Liver (tissue), 3 donors: ENCODE measurements around the gene MFSD1.

ENCODE experiments used
- EGR1 ChIP-seq, 2 donors: IDR thresholded peaks; 2 replicates each; pipeline ENCODE4 v1.6.1; 2016 to 2018; ENCODE audit warnings: antibody characterized with exemption in 2 of 2, low read depth in 2 of 2
- JUND ChIP-seq, 2 donors: IDR thresholded peaks; 2 replicates each; pipeline ENCODE4 v1.6.1; 2016; ENCODE audit warnings: antibody characterized with exemption in 2 of 2
- SP1 ChIP-seq: IDR thresholded peaks from 2 replicates; pipeline ENCODE4 v1.6.1; 2018; ENCODE audit warnings: antibody characterized with exemption, mild to moderate bottlenecking
- TF ChIP-seq, protein P1 (sequence below): fragments of 150-350 bp; IDR thresholded peaks from 2 replicates; pipeline ENCODE4 v1.5.1; 2017; ENCODE audit warnings: improper control_type of control experiment, low read depth, low read length; ENCODE audit not compliant: missing input control
- TF ChIP-seq, protein P2 (sequence below): IDR thresholded peaks from 2 replicates; pipeline ENCODE4 v1.6.1; 2016; ENCODE audit warnings: antibody characterized with exemption, mild to moderate bottlenecking
- donor health status: healthy.
- donor health status: healthy.

DNA sequence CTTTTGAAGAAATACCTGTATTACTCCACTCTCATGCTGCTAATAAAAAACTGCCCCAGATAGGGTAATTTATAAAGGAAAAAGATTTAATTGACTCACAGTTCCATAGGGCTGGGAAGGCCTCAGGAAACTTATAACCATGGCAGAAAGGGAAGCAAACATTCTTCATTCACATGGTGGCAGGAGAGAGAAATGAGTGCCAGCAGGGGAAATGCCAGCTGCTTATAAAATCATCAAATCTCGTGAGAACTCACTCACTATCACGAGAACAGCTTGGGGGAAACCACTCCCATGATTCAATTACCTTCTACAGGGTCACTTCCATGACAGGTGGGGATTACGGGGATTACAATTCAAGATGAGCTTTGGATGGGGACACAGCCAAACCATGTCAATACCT is 18.7 kb downstream of the MFSD1 start:
- TF ChIP-seq, protein P1, sequence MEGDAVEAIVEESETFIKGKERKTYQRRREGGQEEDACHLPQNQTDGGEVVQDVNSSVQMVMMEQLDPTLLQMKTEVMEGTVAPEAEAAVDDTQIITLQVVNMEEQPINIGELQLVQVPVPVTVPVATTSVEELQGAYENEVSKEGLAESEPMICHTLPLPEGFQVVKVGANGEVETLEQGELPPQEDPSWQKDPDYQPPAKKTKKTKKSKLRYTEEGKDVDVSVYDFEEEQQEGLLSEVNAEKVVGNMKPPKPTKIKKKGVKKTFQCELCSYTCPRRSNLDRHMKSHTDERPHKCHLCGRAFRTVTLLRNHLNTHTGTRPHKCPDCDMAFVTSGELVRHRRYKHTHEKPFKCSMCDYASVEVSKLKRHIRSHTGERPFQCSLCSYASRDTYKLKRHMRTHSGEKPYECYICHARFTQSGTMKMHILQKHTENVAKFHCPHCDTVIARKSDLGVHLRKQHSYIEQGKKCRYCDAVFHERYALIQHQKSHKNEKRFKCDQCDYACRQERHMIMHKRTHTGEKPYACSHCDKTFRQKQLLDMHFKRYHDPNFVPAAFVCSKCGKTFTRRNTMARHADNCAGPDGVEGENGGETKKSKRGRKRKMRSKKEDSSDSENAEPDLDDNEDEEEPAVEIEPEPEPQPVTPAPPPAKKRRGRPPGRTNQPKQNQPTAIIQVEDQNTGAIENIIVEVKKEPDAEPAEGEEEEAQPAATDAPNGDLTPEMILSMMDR: no peak
- TF ChIP-seq SP1: no peak
- TF ChIP-seq, protein P2, sequence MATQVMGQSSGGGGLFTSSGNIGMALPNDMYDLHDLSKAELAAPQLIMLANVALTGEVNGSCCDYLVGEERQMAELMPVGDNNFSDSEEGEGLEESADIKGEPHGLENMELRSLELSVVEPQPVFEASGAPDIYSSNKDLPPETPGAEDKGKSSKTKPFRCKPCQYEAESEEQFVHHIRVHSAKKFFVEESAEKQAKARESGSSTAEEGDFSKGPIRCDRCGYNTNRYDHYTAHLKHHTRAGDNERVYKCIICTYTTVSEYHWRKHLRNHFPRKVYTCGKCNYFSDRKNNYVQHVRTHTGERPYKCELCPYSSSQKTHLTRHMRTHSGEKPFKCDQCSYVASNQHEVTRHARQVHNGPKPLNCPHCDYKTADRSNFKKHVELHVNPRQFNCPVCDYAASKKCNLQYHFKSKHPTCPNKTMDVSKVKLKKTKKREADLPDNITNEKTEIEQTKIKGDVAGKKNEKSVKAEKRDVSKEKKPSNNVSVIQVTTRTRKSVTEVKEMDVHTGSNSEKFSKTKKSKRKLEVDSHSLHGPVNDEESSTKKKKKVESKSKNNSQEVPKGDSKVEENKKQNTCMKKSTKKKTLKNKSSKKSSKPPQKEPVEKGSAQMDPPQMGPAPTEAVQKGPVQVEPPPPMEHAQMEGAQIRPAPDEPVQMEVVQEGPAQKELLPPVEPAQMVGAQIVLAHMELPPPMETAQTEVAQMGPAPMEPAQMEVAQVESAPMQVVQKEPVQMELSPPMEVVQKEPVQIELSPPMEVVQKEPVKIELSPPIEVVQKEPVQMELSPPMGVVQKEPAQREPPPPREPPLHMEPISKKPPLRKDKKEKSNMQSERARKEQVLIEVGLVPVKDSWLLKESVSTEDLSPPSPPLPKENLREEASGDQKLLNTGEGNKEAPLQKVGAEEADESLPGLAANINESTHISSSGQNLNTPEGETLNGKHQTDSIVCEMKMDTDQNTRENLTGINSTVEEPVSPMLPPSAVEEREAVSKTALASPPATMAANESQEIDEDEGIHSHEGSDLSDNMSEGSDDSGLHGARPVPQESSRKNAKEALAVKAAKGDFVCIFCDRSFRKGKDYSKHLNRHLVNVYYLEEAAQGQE: no peak
- TF ChIP-seq EGR1 (IDR thresholded peaks at IDR 0.05; ENCODE audit: low read depth in 2 of 2): no peak
- TF ChIP-seq JUND (IDR thresholded peaks at IDR 0.05): no peak
